HL-60 (cell line): Measurements from ENCODE around the gene RIC8A.

Source experiments
- GABPA ChIP-seq: IDR thresholded peaks from 2 replicates; pipeline ENCODE4 v1.6.1; 2012; ENCODE audit warnings: low read depth
- SPI1 ChIP-seq: IDR thresholded peaks from 2 replicates; pipeline ENCODE4 v1.6.1; 2012; ENCODE audit warnings: low read depth, mild to moderate bottlenecking, borderline replicate concordance
- TF ChIP-seq, protein P1 (sequence below): IDR thresholded peaks from one replicate; pipeline ENCODE4 v1.5.1; 2011; ENCODE audit warnings: low read length, control low read depth, inconsistent platforms; ENCODE audit not compliant: insufficient read depth

- TF ChIP-seq, protein P1, sequence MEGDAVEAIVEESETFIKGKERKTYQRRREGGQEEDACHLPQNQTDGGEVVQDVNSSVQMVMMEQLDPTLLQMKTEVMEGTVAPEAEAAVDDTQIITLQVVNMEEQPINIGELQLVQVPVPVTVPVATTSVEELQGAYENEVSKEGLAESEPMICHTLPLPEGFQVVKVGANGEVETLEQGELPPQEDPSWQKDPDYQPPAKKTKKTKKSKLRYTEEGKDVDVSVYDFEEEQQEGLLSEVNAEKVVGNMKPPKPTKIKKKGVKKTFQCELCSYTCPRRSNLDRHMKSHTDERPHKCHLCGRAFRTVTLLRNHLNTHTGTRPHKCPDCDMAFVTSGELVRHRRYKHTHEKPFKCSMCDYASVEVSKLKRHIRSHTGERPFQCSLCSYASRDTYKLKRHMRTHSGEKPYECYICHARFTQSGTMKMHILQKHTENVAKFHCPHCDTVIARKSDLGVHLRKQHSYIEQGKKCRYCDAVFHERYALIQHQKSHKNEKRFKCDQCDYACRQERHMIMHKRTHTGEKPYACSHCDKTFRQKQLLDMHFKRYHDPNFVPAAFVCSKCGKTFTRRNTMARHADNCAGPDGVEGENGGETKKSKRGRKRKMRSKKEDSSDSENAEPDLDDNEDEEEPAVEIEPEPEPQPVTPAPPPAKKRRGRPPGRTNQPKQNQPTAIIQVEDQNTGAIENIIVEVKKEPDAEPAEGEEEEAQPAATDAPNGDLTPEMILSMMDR = no peak
- TF ChIP-seq SPI1 (no peak), GABPA (no peak)
Observed at GRCh38 chr11:202490-202889, 5.0 kb upstream of the RIC8A start.
